ENCODE results near the gene GABBR2. TPM values are rescaled to one million over a fixed set of nuclear protein-coding genes. Genes with fewer than 3 reads are reported as not detected.

The GABBR2 gene
- total and polyA plus RNA-seq, 2 experiments from 2014 or later = 0.89 to 1.3 TPM

- no peak for DNase-seq (ENCODE audit: low spot score)
- Histone ChIP-seq H3K27ac (ENCODE audit: low read depth) (no peak overlapping the region), H3K4me2 (no peak overlapping the region), H3K79me2 (replicated peaks; ENCODE audit: insufficient read depth) (no peaks in the 10 kb centered on the region), H3K4me1 (ENCODE audit: insufficient read depth) (no peaks in the 10 kb centered on the region), H3K36me3 (ENCODE audit: insufficient read depth) (no peaks in the 10 kb centered on the region; the same call in 1 of the 2 replicates), H2AFZ (no peak overlapping the region), H3K4me3 (no peak overlapping the region), H3K27me3 (ENCODE audit: insufficient read depth) (no peaks in the 10 kb centered on the region), H3F3A (replicated peaks; ENCODE audit: low read depth) (no peaks in the 10 kb centered on the region), H3K9me2 (ENCODE audit: insufficient read depth) (no peaks in the 10 kb centered on the region), H4K20me1 (replicated peaks; ENCODE audit: insufficient read depth) (no peaks in the 10 kb centered on the region)
- Mint-ChIP-seq H3K27ac (no peak overlapping the region), H3K4me3 (no peak overlapping the region), H3K27me3 (ENCODE audit: insufficient read depth, low read depth, poor library complexity) (no peaks in the 10 kb centered on the region), H3K9me3 (no peaks in the 10 kb centered on the region), H3K4me1 (no peaks in the 10 kb centered on the region), H3K36me3 (ENCODE audit: low read depth) (no peaks in the 10 kb centered on the region)
- ATAC-seq = no peak
- TF ChIP-seq STAT1 (IDR thresholded peaks at IDR 0.05; ENCODE audit: unreplicated experiment) (no peak), JUNB (IDR thresholded peaks at IDR 0.05; ENCODE audit: unreplicated experiment) (no peak), NANOG (IDR thresholded peaks at IDR 0.05; ENCODE audit: borderline replicate concordance) (no peak), ETS1 (IDR thresholded peaks at IDR 0.05) (no peak), ZNF114 (CRISPR knock-in tag; IDR thresholded peaks at IDR 0.05) (no peak), REST (IDR thresholded peaks at IDR 0.05; ENCODE audit: unreplicated experiment) (no peak), EZH2 (IDR thresholded peaks at IDR 0.05; ENCODE audit: low read depth, unreplicated experiment) (no peak), CTCF (conservative IDR thresholded peaks at IDR 0.05; ENCODE audit: low read depth in 2 of 2) (no peak), CREB1 (CRISPR knock-in tag; IDR thresholded peaks at IDR 0.05; ENCODE audit: low read depth) (no peak), ZNF331 (CRISPR knock-in tag; IDR thresholded peaks at IDR 0.05; ENCODE audit: low read depth) (no peak), EZH2phosphoT487 (IDR thresholded peaks at IDR 0.05; ENCODE audit: unreplicated experiment) (no peak), ZNF462 (CRISPR knock-in tag; IDR thresholded peaks at IDR 0.05) (no peak), POLR2AphosphoS5 (IDR thresholded peaks at IDR 0.05; ENCODE audit: low read depth) (no peak)
Observed at GRCh38 chr9:98477884-98478283, 230.9 kb downstream of the GABBR2 start.

Data from GM23338 (cell line).